HUES48 (cell line): ENCODE results near the gene GPR161.

Experiments
- H3K27ac ChIP-seq: one replicate; pipeline ENCODE4 v1.7.0; 2013; ENCODE audit warnings: low read depth, low read length, inconsistent platforms
- H3K27me3 ChIP-seq: 2 replicates; pipeline ENCODE4 v1.6.1; 2013; ENCODE audit warnings: mild to moderate bottlenecking, low read length; ENCODE audit not compliant: control insufficient read depth, insufficient read depth
- H3K36me3 ChIP-seq: 2 replicates; pipeline ENCODE4 v1.6.1; 2013; ENCODE audit warnings: low read length; ENCODE audit not compliant: control insufficient read depth, insufficient read depth
- H3K4me1 ChIP-seq: 2 replicates; pipeline ENCODE4 v1.6.1; 2013; ENCODE audit warnings: mild to moderate bottlenecking, low read length; ENCODE audit not compliant: control insufficient read depth, insufficient read depth
- H3K4me3 ChIP-seq: 2 replicates; pipeline ENCODE4 v1.5.1; 2013; ENCODE audit warnings: mild to moderate bottlenecking, low read depth, low read length
- H3K9ac ChIP-seq: 2 replicates; pipeline ENCODE4 v1.6.1; 2013; ENCODE audit warnings: mild to moderate bottlenecking, low read depth, low read length, moderate library complexity
- H3K9me3 ChIP-seq: 2 replicates; pipeline ENCODE4 v1.6.1; 2013; ENCODE audit warnings: low read length; ENCODE audit not compliant: control insufficient read depth, insufficient read depth

Gene GPR161

DNA sequence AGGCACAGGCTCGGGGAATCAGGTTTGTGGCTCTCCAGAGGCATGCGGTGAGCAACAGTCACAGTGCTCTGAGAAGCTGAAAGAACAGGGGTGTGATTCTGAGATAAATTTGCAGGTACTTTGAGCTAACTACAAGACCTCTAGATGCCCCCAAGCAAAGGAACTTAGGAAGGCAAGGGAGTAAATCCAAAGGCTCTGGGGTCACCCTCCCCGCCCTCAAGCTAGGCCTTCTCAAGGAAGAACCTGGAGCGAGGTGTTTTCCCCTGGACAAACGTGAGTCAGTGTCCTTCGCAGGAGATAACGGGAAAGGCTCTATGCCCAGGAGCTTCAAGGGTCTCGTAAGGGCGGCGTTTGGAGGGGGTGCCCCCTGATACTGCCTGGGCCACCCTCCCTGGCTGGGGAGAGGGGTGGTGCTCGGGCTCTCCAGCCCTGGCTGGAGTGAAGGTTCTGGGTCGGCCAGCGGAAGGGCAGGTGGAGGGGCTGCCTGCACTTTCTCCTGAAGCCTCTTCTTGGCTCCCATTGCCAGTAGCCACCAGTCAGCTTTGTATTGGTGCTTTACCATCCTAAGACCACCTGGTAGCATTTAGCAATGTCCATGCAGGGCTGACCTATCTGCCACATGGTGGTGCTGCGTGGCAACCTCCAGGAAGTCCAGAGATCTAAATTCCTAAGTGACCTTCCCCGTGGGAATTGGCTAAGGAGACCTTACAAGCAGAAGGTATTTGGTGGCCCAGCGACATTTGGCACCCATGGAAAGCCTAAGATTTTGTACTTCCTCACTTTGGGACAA is 44.0 kb downstream of the GPR161 start:
- H3K27me3 ChIP-seq: no peaks in the 10 kb centered on the region
- H3K9me3 ChIP-seq: no peaks in the 10 kb centered on the region
- H3K4me3 ChIP-seq: no peak overlapping the region
- H3K36me3 ChIP-seq: peaks cover 9% of the 10 kb centered on the region; the same call in 1 of the 2 replicates
- H3K27ac ChIP-seq: no peak overlapping the region
- no peaks in the 10 kb centered on the region; the same call in 1 of the 2 replicates for H3K4me1 ChIP-seq
- H3K9ac ChIP-seq: no peak overlapping the region

DNA sequence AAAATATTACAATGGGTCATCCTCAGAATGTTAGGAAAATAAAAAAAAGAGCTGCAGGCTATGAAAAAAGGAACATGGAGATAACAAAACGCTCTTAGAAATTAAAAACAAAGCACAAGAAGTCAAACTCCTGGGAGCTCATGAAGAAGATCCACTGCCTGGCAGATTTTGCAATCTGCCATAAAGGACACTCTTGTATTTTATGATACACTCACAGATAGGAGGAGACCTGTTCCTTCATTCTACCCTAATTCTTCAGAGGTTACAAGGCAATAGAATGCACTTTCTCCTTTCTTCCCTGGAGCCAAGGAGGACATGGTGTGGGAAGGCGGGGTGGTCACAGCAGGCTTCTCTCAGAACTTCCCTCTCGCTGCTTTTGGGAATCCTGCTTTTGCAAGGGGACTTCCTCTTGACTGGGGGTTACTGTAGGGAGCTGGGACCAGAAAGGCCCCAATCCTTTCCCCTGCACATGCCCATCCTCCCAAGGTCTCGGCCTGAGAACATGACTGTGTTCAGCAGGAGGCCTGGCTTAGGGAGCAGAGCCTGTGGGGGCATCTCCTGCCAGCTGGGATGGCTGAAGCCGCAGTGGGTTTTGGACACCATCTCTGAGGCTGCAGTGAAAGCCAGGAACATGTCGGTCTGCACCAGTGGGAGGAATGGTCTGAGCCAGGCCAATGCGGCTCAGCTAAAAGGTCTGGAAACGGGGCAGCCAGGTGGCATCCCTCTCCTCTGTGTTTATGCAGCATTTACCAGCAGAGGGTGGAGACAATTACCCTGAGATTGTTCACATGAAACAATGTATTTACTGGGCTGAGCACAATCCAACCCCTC is 44.8 kb downstream of the GPR161 start:
- H3K36me3 ChIP-seq: peaks cover 16% of the 10 kb centered on the region
- no peak overlapping the region for H3K27ac ChIP-seq
- H3K9ac ChIP-seq: no peak overlapping the region
- no peak overlapping the region for H3K4me3 ChIP-seq
- H3K27me3 ChIP-seq: no peaks in the 10 kb centered on the region
- no peaks in the 10 kb centered on the region for H3K9me3 ChIP-seq
- no peaks in the 10 kb centered on the region; the same call in 1 of the 2 replicates for H3K4me1 ChIP-seq

DNA sequence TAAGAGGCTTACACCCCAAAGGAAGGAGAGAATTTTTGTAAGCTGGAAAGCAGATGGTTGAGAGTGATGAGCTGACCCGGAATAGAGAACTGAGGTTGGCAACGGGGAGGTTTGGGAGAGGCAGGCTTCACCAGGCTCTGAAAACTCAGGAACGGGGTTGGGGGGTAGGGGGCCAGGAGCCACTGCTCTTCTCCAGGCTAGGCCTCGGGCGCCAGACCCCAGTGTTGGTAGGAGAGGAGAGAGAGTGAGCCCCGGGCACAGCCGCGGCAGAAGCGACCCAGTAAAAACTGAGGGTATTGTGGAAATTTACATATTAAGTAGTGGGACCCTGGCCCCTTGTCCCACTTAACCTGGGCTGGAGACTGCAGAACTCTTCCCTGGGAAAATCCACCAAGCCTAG is 45.7 kb downstream of the GPR161 start:
- Histone ChIP-seq H3K9me3 (no peaks in the 10 kb centered on the region), H3K4me1 (no peaks in the 10 kb centered on the region; the same call in 1 of the 2 replicates), H3K9ac (no peak overlapping the region), H3K27me3 (no peaks in the 10 kb centered on the region), H3K4me3 (no peak overlapping the region), H3K27ac (no peak overlapping the region), H3K36me3 (peaks cover 10% of the 10 kb centered on the region)

DNA sequence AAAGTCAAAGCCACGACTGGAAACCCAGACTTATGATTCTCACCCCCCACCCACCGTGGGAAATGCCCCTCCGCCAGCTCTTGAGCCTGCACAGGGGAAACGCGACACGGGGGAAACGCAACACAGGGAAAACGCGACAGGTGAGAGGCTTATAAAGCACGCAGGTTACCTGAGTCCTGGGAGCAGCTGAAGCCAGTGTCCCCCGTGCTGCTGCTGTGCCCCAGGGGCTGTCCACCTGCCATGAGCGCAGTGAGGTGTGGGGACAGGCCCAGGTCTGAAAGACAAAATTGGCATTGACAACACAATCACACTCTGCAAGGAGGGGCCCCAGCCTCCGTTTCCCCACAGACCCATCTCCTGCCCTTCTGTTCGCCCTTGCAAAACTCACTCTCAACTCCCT is 46.3 kb downstream of the GPR161 start:
- Histone ChIP-seq H3K9me3 (no peaks in the 10 kb centered on the region), H3K4me1 (no peaks in the 10 kb centered on the region; the same call in 1 of the 2 replicates), H3K36me3 (peaks cover 10% of the 10 kb centered on the region), H3K27me3 (no peaks in the 10 kb centered on the region), H3K27ac (no peak overlapping the region), H3K4me3 (no peak overlapping the region), H3K9ac (no peak overlapping the region)

DNA sequence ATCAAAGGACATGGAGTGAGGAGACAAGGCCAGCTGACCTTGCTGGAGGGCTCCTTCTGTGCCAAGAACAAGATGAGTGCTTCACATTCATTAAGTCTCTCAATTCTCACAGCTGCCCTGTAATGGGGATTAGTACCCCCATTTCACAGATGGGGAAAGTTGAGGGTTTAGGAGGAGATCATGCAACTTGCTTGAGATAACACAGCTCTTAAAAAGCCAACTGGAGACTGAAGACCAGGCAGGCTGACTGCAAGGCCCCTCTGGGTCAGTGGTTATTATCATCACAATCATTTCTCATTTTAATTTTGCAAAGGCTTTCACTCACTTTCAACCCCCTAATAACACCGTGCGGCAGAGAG is 46.8 kb downstream of the GPR161 start:
- H3K4me1 ChIP-seq: no peaks in the 10 kb centered on the region; the same call in 1 of the 2 replicates
- no peak overlapping the region for H3K9ac ChIP-seq
- H3K36me3 ChIP-seq: peaks cover 10% of the 10 kb centered on the region
- H3K27me3 ChIP-seq: no peaks in the 10 kb centered on the region
- no peaks in the 10 kb centered on the region for H3K9me3 ChIP-seq
- H3K4me3 ChIP-seq: no peak overlapping the region
- no peak overlapping the region for H3K27ac ChIP-seq

DNA sequence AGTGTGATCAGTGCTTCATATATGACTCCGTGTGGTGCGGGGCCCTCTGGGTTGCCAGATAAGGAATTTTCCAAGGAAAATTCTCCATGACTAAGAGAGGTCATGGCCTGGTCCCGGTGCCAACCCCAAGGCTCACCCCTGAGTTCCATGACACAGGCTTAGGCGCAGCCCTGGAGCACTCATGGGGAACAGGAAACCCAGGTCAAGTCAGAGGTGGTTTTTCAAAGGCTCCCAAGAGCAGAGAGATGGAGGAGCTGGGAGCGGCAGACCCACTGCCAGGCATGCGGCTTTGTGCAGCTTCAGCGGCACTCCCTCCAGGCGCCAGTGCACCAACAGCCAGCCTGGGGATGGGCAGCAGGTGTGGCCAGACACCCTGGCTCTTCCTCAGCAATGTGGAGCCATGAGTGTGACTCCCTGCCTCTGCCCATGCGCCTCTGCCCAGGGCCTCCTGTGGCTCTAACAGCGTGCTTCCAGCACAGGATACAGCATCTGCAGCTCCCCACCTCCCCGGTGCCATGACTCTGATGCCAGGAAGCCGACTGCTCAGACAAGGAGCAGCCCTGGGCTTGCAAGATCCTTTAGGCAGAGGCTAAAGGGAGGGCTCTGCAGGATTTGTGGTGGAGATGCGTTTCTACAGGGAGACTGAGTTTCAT is 47.3 kb downstream of the GPR161 start:
- Histone ChIP-seq H3K4me3 (no peak overlapping the region), H3K9ac (no peak overlapping the region), H3K27ac (no peak overlapping the region), H3K9me3 (no peaks in the 10 kb centered on the region), H3K36me3 (peaks cover 10% of the 10 kb centered on the region), H3K27me3 (no peaks in the 10 kb centered on the region), H3K4me1 (no peaks in the 10 kb centered on the region; the same call in 1 of the 2 replicates)

DNA sequence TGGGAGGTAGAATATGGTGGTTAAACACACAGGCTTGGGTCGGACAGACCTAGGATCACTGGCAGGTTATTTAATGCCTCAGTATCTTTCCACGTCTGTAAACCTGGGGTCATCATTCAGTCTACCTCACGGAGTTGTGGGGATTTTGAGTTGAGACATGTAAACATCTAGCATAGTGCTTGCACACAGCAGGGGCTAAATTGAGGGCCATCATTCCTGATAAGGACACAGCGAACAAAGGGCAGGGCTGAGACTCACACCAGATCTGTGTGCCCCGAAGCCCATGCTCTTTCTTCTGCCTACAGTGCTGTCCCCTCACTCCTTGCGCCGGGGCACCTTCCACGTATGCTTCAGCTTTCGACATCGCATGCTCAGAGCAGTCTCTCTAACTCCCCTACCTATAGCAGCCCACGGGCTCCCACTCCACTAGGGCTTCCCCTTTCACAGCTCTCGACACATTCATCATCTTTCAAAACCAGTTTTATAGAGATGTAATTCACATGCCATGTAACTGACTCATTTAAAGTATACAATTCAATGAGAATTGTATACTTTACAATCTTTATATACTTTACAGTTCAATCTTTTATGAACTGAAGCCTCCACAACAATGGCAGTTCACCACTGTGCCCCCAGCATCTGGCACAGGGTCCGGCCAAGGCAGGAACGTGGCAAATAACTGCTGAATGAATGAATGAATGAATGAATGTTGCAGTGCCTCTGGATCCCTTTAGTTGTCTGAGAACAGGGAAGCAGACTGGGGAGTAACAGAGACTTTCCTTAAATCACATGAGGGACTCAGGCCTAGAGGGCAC is 48.0 kb downstream of the GPR161 start:
- Histone ChIP-seq H3K4me3 (no peak overlapping the region), H3K36me3 (peaks cover 14% of the 10 kb centered on the region), H3K9ac (no peak overlapping the region), H3K9me3 (no peaks in the 10 kb centered on the region), H3K27me3 (no peaks in the 10 kb centered on the region), H3K4me1 (no peaks in the 10 kb centered on the region; the same call in 1 of the 2 replicates), H3K27ac (no peak overlapping the region)

DNA sequence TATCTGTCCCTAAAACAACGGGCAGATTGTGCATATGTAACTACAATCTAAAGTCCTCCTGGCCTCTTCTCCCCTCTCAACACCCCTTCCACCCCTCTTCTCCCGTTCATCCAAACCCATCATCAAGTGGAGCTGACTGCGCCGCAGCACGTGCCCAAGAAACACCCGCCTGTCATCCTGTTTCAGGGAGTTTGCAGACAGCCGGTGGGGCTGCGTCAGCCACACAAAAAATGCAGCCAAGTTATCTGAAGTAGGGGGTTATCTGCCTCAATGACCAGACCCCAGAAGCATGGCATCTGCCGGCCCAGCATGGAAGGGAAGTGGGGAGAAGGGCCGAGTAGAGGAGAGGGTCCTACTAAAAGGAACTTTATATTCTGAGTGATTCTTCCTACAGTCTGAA is 49.0 kb downstream of the GPR161 start:
- no peak overlapping the region for H3K9ac ChIP-seq
- H3K36me3 ChIP-seq: peaks cover 16% of the 10 kb centered on the region
- H3K4me3 ChIP-seq: no peak overlapping the region
- no peak overlapping the region for H3K27ac ChIP-seq
- no peaks in the 10 kb centered on the region for H3K9me3 ChIP-seq
- H3K27me3 ChIP-seq: no peaks in the 10 kb centered on the region
- no peaks in the 10 kb centered on the region; the same call in 1 of the 2 replicates for H3K4me1 ChIP-seq

DNA sequence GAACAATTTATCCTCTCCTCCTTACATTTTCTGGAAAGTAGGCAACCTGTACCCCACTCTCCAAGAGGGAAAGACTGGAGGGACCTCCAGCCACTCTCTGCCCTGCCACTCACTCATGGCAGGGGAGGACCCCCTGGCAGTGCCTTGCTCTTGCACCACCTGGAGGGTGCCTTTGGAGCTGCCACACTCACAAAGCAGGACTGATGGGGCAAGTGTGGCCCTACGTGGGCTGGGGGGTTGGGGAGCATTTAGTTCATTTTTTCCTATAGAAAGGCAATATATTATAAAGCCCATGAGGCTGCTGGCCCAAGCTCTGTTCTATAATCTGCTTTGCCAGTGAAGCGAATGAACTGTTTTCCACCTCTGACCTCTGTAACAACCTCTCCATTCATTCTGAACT is 50.3 kb downstream of the GPR161 start:
- Histone ChIP-seq H3K36me3 (peaks cover 16% of the 10 kb centered on the region), H3K4me3 (no peak overlapping the region), H3K27ac (no peak overlapping the region), H3K27me3 (no peaks in the 10 kb centered on the region), H3K9me3 (no peaks in the 10 kb centered on the region), H3K4me1 (peaks cover 6% of the 10 kb centered on the region; the same call in 1 of the 2 replicates), H3K9ac (no peak overlapping the region)

DNA sequence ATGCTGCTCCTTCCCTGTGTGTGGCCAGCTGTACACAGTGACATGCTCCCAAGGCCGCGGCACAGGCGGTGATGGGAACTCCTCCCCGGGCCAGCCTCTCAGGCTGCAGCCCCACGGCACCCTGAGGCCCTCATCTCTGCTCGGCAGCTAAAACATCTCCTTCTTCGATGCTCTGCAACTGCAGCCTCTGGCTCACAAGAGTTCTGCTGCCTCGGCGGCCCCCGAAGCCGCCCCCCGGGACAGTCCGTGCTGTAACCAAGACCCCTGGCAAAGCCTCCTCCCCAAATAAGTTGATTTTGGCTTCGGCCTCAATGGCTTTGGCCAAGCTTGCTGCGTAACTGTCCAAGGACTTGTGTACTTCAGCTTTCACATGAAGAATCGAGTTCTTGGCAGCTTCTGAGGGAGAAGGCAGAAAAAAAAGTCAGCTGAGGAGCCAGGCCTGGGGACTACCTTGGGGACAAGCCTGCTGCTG is 51.3 kb downstream of the GPR161 start:
- no peaks in the 10 kb centered on the region for H3K27me3 ChIP-seq
- H3K9ac ChIP-seq: no peak overlapping the region

More for the DNA sequence above, 51.3 kb downstream of the GPR161 start:
- Histone ChIP-seq H3K4me1 (peaks cover 6% of the 10 kb centered on the region; the same call in 1 of the 2 replicates), H3K9me3 (no peaks in the 10 kb centered on the region), H3K4me3 (no peak overlapping the region), H3K36me3 (peaks cover 16% of the 10 kb centered on the region), H3K27ac (no peak overlapping the region)
